WTC11 (cell line): Measurements from ENCODE around the gene SLC13A5. TPM values are rescaled to one million over a fixed set of nuclear protein-coding genes. Genes with fewer than 3 reads are reported as not detected.

Source experiments
- ATAC-seq: fragments of 200-7000 bp; cut with Tn5 transposase; 2 replicates; pipeline ENCODE4 v1.10.0; 2021; ENCODE audit warnings: mild to moderate bottlenecking, moderate library complexity
- CTCF ChIA-PET: fragments of 300-600 bp; sonication (Branson Sonifier 250); formaldehyde crosslinking; loops from one replicate; lab custom pipeline; 2021; ENCODE audit warnings: antibody characterized with exemption; lab: Charles Lee
- POLR2A ChIA-PET: fragments of 350-600 bp; sonication (Branson Sonifier 250); formaldehyde crosslinking; loops from one replicate; lab custom pipeline; 2021; ENCODE audit warnings: antibody characterized with exemption; lab: Charles Lee
- DNase-seq: peaks from one replicate; pipeline ENCODE4 v3.0.0; 2021; ENCODE audit warnings: low spot score
- H3K27ac Mint-ChIP-seq: 2 replicates; pipeline ENCODE4 v1.8.0; 2021; ENCODE audit warnings: mixed read lengths
- H3K27me3 Mint-ChIP-seq: 2 replicates; pipeline ENCODE4 v1.8.0; 2021; ENCODE audit warnings: low read depth, mild to moderate bottlenecking, moderate library complexity, mixed read lengths
- H3K36me3 Mint-ChIP-seq: 2 replicates; pipeline ENCODE4 v1.8.0; 2021; ENCODE audit warnings: mixed read lengths
- H3K4me1 Mint-ChIP-seq: 2 replicates; pipeline ENCODE4 v1.8.0; 2022; ENCODE audit warnings: mixed read lengths
- H3K4me3 Mint-ChIP-seq: 2 replicates; pipeline ENCODE4 v1.8.0; 2021; ENCODE audit warnings: mild to moderate bottlenecking, moderate library complexity, mixed read lengths
- H3K9me3 Mint-ChIP-seq: 2 replicates; pipeline ENCODE4 v1.8.0; 2021; ENCODE audit warnings: mixed read lengths
- FOXJ3 ChIP-seq: sonication (generic); formaldehyde crosslinking; IDR thresholded peaks from 2 replicates; pipeline ENCODE4 v1.9.0; 2021; ENCODE audit warnings: missing genetic modification reagents, mild to moderate bottlenecking, borderline replicate concordance
- FOXP1 ChIP-seq: sonication (generic); formaldehyde crosslinking; IDR thresholded peaks from 2 replicates; pipeline ENCODE4 v1.8.0; 2022; ENCODE audit warnings: missing genetic modification reagents, mild to moderate bottlenecking, moderate library complexity, borderline replicate concordance
- GTF2I ChIP-seq: fragments of 250-450 bp; sonication (Bioruptor Pico); conservative IDR thresholded peaks from 2 replicates; pipeline ENCODE4 v1.4.0; 2021; ENCODE audit warnings: mild to moderate bottlenecking
- KAT7 ChIP-seq: sonication (generic); formaldehyde crosslinking; IDR thresholded peaks from 2 replicates; pipeline ENCODE4 v1.8.1; 2023; ENCODE audit warnings: missing genetic modification reagents, mild to moderate bottlenecking, borderline replicate concordance
- MYBL2 ChIP-seq: sonication (generic); formaldehyde crosslinking; IDR thresholded peaks from 2 replicates; pipeline ENCODE4 v1.8.1; 2023; ENCODE audit warnings: mild to moderate bottlenecking, moderate library complexity, missing genetic modification reagents
- NFE2L1 ChIP-seq: sonication (generic); formaldehyde crosslinking; IDR thresholded peaks from 2 replicates; pipeline ENCODE4 v1.8.1; 2023; ENCODE audit warnings: missing genetic modification reagents
- OVOL2 ChIP-seq: fragments of 250-450 bp; sonication (Bioruptor Pico); IDR thresholded peaks from 2 replicates; pipeline ENCODE4 v1.9.0; 2021; ENCODE audit warnings: mild to moderate bottlenecking, borderline replicate concordance
- PRRX2 ChIP-seq: fragments of 250-450 bp; sonication (Bioruptor Pico); IDR thresholded peaks from 2 replicates; pipeline ENCODE4 v1.8.0; 2021; ENCODE audit warnings: mild to moderate bottlenecking
- TEAD4 ChIP-seq: sonication (generic); formaldehyde crosslinking; IDR thresholded peaks from 2 replicates; pipeline ENCODE4 v1.8.0; 2022; ENCODE audit warnings: mild to moderate bottlenecking, missing genetic modification reagents
- ZNF121 ChIP-seq: sonication (generic); formaldehyde crosslinking; IDR thresholded peaks from 2 replicates; pipeline ENCODE4 v1.8.0; 2023; ENCODE audit warnings: missing genetic modification reagents
- total RNA-seq: library from RNA; stranded (reverse); gene quantifications from 3 replicates; pipeline ENCODE4 v1.2.3, GENCODE V29; 2021
- TF ChIP-seq, protein P1 (sequence below): sonication (generic); formaldehyde crosslinking; IDR thresholded peaks from 2 replicates; pipeline ENCODE4 v1.8.1; 2023; ENCODE audit warnings: mild to moderate bottlenecking, missing genetic modification reagents, borderline replicate concordance
- TF ChIP-seq, protein P2 (sequence below): sonication (generic); formaldehyde crosslinking; IDR thresholded peaks from 2 replicates; pipeline ENCODE4 v1.8.1; 2023; ENCODE audit warnings: mild to moderate bottlenecking, missing genetic modification reagents, moderate library complexity
- TF ChIP-seq, protein P3 (sequence below): sonication (generic); formaldehyde crosslinking; IDR thresholded peaks from 2 replicates; pipeline ENCODE4 v1.8.1; 2022; ENCODE audit warnings: mild to moderate bottlenecking, missing genetic modification reagents, moderate library complexity, borderline replicate concordance
- TF ChIP-seq, protein P4 (sequence below): sonication (generic); formaldehyde crosslinking; IDR thresholded peaks from 2 replicates; pipeline ENCODE4 v1.8.0; 2022; ENCODE audit warnings: missing genetic modification reagents
- TF ChIP-seq, protein P5 (sequence below): sonication (generic); formaldehyde crosslinking; IDR thresholded peaks from 2 replicates; pipeline ENCODE4 v1.8.1; 2023; ENCODE audit warnings: mild to moderate bottlenecking, missing genetic modification reagents
- TF ChIP-seq, protein P6 (sequence below): fragments of 250-450 bp; sonication (Bioruptor Pico); IDR thresholded peaks from 2 replicates; pipeline ENCODE4 v1.9.0; 2021; ENCODE audit warnings: mild to moderate bottlenecking

The SLC13A5 gene
- total RNA-seq, 1 experiment from 2014 or later: 1.8 TPM

DNA sequence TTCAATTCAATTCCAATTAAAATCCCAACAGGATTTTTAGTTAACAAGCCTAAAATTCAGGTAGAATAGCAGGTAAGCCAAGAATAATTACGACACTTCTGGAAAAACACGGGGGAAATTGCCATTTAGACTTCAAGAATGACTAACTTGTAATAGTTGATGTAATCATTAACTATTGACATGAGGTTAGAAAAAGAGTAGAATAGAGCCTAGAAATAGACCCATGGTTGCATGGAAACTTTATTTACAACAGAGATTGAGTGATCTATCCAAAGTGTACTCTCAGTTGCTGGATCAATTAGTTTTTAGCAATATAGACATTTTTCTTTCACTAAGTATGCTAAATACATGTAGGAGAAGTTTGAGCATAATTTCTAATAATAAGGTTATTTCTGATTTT is 3.6 kb upstream of the SLC13A5 start (continued):
- TF ChIP-seq, protein P1, sequence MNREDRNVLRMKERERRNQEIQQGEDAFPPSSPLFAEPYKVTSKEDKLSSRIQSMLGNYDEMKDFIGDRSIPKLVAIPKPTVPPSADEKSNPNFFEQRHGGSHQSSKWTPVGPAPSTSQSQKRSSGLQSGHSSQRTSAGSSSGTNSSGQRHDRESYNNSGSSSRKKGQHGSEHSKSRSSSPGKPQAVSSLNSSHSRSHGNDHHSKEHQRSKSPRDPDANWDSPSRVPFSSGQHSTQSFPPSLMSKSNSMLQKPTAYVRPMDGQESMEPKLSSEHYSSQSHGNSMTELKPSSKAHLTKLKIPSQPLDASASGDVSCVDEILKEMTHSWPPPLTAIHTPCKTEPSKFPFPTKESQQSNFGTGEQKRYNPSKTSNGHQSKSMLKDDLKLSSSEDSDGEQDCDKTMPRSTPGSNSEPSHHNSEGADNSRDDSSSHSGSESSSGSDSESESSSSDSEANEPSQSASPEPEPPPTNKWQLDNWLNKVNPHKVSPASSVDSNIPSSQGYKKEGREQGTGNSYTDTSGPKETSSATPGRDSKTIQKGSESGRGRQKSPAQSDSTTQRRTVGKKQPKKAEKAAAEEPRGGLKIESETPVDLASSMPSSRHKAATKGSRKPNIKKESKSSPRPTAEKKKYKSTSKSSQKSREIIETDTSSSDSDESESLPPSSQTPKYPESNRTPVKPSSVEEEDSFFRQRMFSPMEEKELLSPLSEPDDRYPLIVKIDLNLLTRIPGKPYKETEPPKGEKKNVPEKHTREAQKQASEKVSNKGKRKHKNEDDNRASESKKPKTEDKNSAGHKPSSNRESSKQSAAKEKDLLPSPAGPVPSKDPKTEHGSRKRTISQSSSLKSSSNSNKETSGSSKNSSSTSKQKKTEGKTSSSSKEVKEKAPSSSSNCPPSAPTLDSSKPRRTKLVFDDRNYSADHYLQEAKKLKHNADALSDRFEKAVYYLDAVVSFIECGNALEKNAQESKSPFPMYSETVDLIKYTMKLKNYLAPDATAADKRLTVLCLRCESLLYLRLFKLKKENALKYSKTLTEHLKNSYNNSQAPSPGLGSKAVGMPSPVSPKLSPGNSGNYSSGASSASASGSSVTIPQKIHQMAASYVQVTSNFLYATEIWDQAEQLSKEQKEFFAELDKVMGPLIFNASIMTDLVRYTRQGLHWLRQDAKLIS (CRISPR knock-in tag): no peak
- TF ChIP-seq, protein P2, sequence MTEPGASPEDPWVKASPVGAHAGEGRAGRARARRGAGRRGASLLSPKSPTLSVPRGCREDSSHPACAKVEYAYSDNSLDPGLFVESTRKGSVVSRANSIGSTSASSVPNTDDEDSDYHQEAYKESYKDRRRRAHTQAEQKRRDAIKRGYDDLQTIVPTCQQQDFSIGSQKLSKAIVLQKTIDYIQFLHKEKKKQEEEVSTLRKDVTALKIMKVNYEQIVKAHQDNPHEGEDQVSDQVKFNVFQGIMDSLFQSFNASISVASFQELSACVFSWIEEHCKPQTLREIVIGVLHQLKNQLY: no peak
- TF ChIP-seq, protein P3, sequence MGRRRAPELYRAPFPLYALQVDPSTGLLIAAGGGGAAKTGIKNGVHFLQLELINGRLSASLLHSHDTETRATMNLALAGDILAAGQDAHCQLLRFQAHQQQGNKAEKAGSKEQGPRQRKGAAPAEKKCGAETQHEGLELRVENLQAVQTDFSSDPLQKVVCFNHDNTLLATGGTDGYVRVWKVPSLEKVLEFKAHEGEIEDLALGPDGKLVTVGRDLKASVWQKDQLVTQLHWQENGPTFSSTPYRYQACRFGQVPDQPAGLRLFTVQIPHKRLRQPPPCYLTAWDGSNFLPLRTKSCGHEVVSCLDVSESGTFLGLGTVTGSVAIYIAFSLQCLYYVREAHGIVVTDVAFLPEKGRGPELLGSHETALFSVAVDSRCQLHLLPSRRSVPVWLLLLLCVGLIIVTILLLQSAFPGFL (CRISPR knock-in tag): no peak
- TF ChIP-seq NFE2L1 (CRISPR knock-in tag) (no peak), PRRX2 (CRISPR knock-in tag) (no peak)

DNA sequence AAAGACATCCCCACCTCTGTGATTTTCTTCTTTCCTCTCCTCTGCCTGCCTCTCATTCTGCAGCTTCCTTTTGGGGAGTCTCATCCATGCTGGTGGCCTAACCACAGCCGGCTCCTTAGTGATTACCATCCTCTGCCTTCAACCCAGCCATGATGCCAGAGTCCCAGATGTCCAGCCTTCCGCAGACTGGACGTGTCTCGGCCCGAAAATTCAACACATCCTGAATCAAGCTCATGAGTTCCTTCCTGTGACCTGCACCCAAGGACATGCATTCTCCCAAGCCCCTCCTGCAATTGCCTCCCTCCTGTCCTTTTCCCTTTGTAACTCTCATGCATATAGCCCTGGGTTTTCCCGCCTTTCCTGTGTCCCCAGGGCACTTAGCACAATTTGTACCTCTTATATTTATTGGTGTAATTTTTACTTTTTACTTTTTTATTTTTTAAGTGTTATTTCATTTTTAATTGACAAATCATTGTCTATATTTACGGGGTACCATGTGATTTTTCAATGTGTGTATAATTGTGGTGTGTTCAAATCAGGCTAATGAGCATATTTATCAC is 1.2 kb upstream of the SLC13A5 start:
- H3K9me3 Mint-ChIP-seq: peaks cover 30% of the 10 kb centered on the region

More for the DNA sequence above, 1.2 kb upstream of the SLC13A5 start:
- Mint-ChIP-seq H3K27ac (no peak overlapping the region), H3K27me3 (peaks cover 65% of the 10 kb centered on the region), H3K36me3 (peaks cover 12% of the 10 kb centered on the region)
- ChIA-PET CTCF (interaction anchor here (0.8 to 4.9 kb wide), 8 partner anchors 13 to 290 kb away, joined by 3 to 104 read pairs (median 16); no protein-coding TSS in a partner anchor), POLR2A (interaction anchor here (1.0 kb wide), 1 partner anchor 38 kb away, joined by 3 read pairs; no protein-coding TSS in a partner anchor)
- TF ChIP-seq TEAD4 (no peak), OVOL2 (CRISPR knock-in tag) (no peak), FOXJ3 (CRISPR knock-in tag) (no peak), MYBL2 (CRISPR knock-in tag) (no peak), KAT7 (CRISPR knock-in tag) (no peak), PRRX2 (CRISPR knock-in tag) (no peak), GTF2I (CRISPR knock-in tag) (no peak), FOXP1 (no peak), ZNF121 (CRISPR knock-in tag) (no peak)
- TF ChIP-seq, protein P4, sequence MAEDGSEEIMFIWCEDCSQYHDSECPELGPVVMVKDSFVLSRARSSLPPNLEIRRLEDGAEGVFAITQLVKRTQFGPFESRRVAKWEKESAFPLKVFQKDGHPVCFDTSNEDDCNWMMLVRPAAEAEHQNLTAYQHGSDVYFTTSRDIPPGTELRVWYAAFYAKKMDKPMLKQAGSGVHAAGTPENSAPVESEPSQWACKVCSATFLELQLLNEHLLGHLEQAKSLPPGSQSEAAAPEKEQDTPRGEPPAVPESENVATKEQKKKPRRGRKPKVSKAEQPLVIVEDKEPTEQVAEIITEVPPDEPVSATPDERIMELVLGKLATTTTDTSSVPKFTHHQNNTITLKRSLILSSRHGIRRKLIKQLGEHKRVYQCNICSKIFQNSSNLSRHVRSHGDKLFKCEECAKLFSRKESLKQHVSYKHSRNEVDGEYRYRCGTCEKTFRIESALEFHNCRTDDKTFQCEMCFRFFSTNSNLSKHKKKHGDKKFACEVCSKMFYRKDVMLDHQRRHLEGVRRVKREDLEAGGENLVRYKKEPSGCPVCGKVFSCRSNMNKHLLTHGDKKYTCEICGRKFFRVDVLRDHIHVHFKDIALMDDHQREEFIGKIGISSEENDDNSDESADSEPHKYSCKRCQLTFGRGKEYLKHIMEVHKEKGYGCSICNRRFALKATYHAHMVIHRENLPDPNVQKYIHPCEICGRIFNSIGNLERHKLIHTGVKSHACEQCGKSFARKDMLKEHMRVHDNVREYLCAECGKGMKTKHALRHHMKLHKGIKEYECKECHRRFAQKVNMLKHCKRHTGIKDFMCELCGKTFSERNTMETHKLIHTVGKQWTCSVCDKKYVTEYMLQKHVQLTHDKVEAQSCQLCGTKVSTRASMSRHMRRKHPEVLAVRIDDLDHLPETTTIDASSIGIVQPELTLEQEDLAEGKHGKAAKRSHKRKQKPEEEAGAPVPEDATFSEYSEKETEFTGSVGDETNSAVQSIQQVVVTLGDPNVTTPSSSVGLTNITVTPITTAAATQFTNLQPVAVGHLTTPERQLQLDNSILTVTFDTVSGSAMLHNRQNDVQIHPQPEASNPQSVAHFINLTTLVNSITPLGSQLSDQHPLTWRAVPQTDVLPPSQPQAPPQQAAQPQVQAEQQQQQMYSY (CRISPR knock-in tag): no peak
- TF ChIP-seq, protein P5, sequence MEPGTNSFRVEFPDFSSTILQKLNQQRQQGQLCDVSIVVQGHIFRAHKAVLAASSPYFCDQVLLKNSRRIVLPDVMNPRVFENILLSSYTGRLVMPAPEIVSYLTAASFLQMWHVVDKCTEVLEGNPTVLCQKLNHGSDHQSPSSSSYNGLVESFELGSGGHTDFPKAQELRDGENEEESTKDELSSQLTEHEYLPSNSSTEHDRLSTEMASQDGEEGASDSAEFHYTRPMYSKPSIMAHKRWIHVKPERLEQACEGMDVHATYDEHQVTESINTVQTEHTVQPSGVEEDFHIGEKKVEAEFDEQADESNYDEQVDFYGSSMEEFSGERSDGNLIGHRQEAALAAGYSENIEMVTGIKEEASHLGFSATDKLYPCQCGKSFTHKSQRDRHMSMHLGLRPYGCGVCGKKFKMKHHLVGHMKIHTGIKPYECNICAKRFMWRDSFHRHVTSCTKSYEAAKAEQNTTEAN: no peak
- TF ChIP-seq, protein P6, sequence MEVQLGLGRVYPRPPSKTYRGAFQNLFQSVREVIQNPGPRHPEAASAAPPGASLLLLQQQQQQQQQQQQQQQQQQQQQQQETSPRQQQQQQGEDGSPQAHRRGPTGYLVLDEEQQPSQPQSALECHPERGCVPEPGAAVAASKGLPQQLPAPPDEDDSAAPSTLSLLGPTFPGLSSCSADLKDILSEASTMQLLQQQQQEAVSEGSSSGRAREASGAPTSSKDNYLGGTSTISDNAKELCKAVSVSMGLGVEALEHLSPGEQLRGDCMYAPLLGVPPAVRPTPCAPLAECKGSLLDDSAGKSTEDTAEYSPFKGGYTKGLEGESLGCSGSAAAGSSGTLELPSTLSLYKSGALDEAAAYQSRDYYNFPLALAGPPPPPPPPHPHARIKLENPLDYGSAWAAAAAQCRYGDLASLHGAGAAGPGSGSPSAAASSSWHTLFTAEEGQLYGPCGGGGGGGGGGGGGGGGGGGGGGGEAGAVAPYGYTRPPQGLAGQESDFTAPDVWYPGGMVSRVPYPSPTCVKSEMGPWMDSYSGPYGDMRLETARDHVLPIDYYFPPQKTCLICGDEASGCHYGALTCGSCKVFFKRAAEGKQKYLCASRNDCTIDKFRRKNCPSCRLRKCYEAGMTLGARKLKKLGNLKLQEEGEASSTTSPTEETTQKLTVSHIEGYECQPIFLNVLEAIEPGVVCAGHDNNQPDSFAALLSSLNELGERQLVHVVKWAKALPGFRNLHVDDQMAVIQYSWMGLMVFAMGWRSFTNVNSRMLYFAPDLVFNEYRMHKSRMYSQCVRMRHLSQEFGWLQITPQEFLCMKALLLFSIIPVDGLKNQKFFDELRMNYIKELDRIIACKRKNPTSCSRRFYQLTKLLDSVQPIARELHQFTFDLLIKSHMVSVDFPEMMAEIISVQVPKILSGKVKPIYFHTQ (CRISPR knock-in tag): no peak
- TF ChIP-seq, all 79 proteins: peak for 0
- Mint-ChIP-seq H3K4me3 (peak overlapping the region; percentile 92), H3K4me1 (peaks cover 21% of the 10 kb centered on the region)
- ATAC-seq (no peak), DNase-seq (no peak)
